Panc1 (cell line): ENCODE results near the gene RGMA. TPM values are rescaled to one million over a fixed set of nuclear protein-coding genes. Genes with fewer than 3 reads are reported as not detected.

Experiments
- ATAC-seq: fragments of 200-7000 bp; cut with Tn5 transposase; 2 replicates; pipeline ENCODE4 v1.9.1; 2020; ENCODE audit warnings: mild to moderate bottlenecking, moderate library complexity
- BruUV-seq: library from RNA; stranded (reverse); fragments of 400-500 nt; replicated peaks from 2 replicates; lab custom pipeline; 2021; lab: Mats Ljungman, UMichigan
- CTCF ChIA-PET: fragments of 300-600 bp; sonication (Branson Sonifier 250); formaldehyde crosslinking; loops from one replicate; lab custom pipeline; 2022; ENCODE audit warnings: antibody characterized with exemption; lab: Charles Lee
- POLR2A ChIA-PET: fragments of 300-600 bp; sonication (Branson Sonifier 250); formaldehyde crosslinking; loops from one replicate; lab custom pipeline; 2022; ENCODE audit warnings: antibody characterized with exemption; lab: Charles Lee
- DNase-seq: peaks from one replicate; pipeline ENCODE4 v3.0.0-alpha.2; 2010; ENCODE audit warnings: low read depth, low spot score
- H3K27ac ChIP-seq: 2 replicates; pipeline ENCODE4 v1.5.1; 2011; ENCODE audit warnings: mild to moderate bottlenecking, low read length, inconsistent platforms
- H3K27me3 ChIP-seq: fragments of 200-500 bp; sonication (Bioruptor generic); 2 replicates; pipeline ENCODE4 v1.6.0; 2014; ENCODE audit warnings: low read length, inconsistent platforms; ENCODE audit not compliant: control insufficient read depth, insufficient read depth
- H3K36me3 ChIP-seq: fragments of 200-500 bp; sonication (Bioruptor generic); 2 replicates; pipeline ENCODE4 v1.5.1; 2014; ENCODE audit warnings: inconsistent platforms, mild to moderate bottlenecking, low read length, moderate library complexity; ENCODE audit not compliant: control insufficient read depth, insufficient read depth
- H3K4me1 ChIP-seq: 2 replicates; pipeline ENCODE4 v1.5.1; 2011; ENCODE audit warnings: inconsistent platforms, mild to moderate bottlenecking, low read length, moderate library complexity; ENCODE audit not compliant: control insufficient read depth, insufficient read depth
- H3K4me3 ChIP-seq, 2 experiments: 2 replicates each; pipeline ENCODE4 v1.5.1; 2011 to 2012; ENCODE audit warnings: low read depth in 2 of 2, low read length in 2 of 2, mild to moderate bottlenecking in 2 of 2, inconsistent platforms in 1 of 2, moderate library complexity in 1 of 2
- H3K9me3 ChIP-seq: fragments of 200-500 bp; sonication (Bioruptor generic); 2 replicates; pipeline ENCODE4 v1.5.1; 2014; ENCODE audit warnings: low read depth, mild to moderate bottlenecking, inconsistent platforms, low read length, moderate library complexity; ENCODE audit not compliant: control insufficient read depth, insufficient read depth
- POLR2AphosphoS5 ChIP-seq: IDR thresholded peaks from 2 replicates; pipeline ENCODE4 v1.6.1; 2012; ENCODE audit warnings: mild to moderate bottlenecking, low read depth, low read length, moderate library complexity
- REST ChIP-seq, 2 experiments: IDR thresholded peaks; 2 replicates each; pipeline ENCODE4 v1.6.1; 2011 to 2012; ENCODE audit warnings: low read depth in 2 of 2, control low read depth in 1 of 2, low read length in 1 of 2, mild to moderate bottlenecking in 1 of 2, moderate library complexity in 1 of 2; ENCODE audit not compliant: insufficient read depth in 1 of 2
- SIN3A ChIP-seq: IDR thresholded peaks from 2 replicates; pipeline ENCODE4 v1.6.1; 2012; ENCODE audit warnings: low read depth, mild to moderate bottlenecking, low read length, moderate library complexity, borderline replicate concordance; ENCODE audit not compliant: insufficient read depth
- TCF7L2 ChIP-seq: IDR thresholded peaks from 2 replicates; pipeline ENCODE4 v1.6.1; 2011; ENCODE audit warnings: mild to moderate bottlenecking, low read depth, low read length, inconsistent platforms
- in situ Hi-C: cut with HindIII; loops from 2 replicates; pipeline ENCODE4 v1.10.0; 2016; ENCODE audit warnings: low sequenced_read_pairs, low pct_unique_long_range_greater_than_20kb
- intact Hi-C: fragments of 100-400 bp; cut with micrococcal nuclease; formaldehyde crosslinking; loops from one replicate; pipeline ENCODE4 v1.10.0; 2022; ENCODE audit not compliant: unreplicated experiment
- total RNA-seq: library from RNA; stranded (reverse); gene quantifications from one replicate; pipeline ENCODE4 v1.2.1, GENCODE V29; 2021; ENCODE audit not compliant: unreplicated experiment
- TF ChIP-seq, protein P1 (sequence below): fragments of 450-650 bp; IDR thresholded peaks from 2 replicates; pipeline ENCODE4 v1.5.1; 2017; ENCODE audit warnings: mild to moderate bottlenecking

RGMA gene
- total RNA-seq, 1 experiment from 2014 or later: 0.62 TPM

DNA sequence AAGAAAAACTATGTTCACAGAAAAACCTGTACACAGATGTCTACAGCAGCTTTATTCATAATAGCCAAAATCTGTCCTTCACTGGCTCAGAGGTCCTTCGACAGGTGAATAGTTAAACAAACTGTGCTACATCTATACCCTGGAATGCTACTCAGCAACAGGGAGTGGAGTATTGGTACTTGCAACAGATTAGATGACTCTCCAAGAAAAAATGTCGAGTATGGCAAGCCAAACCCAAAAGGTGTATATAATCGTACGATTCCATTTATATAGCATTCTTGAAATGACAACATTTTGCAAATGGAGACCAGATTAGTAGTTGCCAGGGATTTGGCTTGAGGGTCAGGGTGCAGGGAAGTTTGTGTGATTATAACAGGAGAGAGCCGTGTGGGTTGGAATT, 22.4 kb upstream of the RGMA start:
- POLR2A ChIA-PET: no interaction called here
- H3K4me3 ChIP-seq: no peak overlapping the region
- no TSS peak for BruUV-seq
- CTCF ChIA-PET: no interaction called here
- no peaks in the 10 kb centered on the region for H3K4me1 ChIP-seq
- H3K27me3 ChIP-seq: peaks cover 9% of the 10 kb centered on the region
- TF ChIP-seq REST (IDR thresholded peaks at IDR 0.05; ENCODE audit: insufficient read depth in 1 of 2, low read depth in 2 of 2, low read length in 1 of 2): no peak
- TF ChIP-seq, protein P1, sequence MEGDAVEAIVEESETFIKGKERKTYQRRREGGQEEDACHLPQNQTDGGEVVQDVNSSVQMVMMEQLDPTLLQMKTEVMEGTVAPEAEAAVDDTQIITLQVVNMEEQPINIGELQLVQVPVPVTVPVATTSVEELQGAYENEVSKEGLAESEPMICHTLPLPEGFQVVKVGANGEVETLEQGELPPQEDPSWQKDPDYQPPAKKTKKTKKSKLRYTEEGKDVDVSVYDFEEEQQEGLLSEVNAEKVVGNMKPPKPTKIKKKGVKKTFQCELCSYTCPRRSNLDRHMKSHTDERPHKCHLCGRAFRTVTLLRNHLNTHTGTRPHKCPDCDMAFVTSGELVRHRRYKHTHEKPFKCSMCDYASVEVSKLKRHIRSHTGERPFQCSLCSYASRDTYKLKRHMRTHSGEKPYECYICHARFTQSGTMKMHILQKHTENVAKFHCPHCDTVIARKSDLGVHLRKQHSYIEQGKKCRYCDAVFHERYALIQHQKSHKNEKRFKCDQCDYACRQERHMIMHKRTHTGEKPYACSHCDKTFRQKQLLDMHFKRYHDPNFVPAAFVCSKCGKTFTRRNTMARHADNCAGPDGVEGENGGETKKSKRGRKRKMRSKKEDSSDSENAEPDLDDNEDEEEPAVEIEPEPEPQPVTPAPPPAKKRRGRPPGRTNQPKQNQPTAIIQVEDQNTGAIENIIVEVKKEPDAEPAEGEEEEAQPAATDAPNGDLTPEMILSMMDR: no peak
- no peak for TF ChIP-seq POLR2AphosphoS5
- no peak for TF ChIP-seq TCF7L2
- TF ChIP-seq SIN3A: no peak
- no peak for ATAC-seq
- no peaks in the 10 kb centered on the region for H3K36me3 ChIP-seq
- in situ Hi-C loops (no loop called here), intact Hi-C loops (no loop called here)
- no peak for DNase-seq
- no peak overlapping the region for H3K27ac ChIP-seq
- H3K9me3 ChIP-seq: no peaks in the 10 kb centered on the region

DNA sequence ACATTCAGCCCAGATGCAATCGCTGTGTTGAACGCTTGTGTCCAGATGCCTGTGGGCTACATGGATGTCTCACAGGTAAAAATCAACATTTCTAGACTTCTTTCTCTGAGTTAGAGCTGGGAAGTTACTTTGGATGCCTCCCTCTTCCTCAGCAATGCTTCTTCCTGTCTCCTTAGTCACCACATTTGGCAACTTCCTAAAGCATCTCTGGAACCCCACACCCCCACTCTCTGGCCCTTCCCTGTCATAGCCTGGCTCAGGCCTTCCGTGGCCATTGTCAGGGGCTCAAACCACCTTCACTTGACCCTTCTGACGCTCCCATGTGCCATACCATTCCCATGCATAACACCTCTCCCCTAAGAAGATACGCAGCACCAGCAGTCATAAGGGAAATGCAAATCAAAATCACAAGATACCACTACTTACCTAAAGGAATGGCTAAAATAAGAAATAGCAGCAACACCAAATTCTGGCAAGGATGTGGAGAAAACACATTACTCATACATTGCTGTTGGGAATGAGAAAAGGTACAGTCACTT, 21.6 kb upstream of the RGMA start:
- POLR2A ChIA-PET: no interaction called here
- BruUV-seq: no TSS peak
- intact Hi-C loops: no loop called here
- H3K27ac ChIP-seq: no peak overlapping the region
- no peak overlapping the region for H3K4me3 ChIP-seq
- H3K27me3 ChIP-seq: peaks cover 9% of the 10 kb centered on the region
- CTCF ChIA-PET: no interaction called here
- ATAC-seq: no peak
- no peaks in the 10 kb centered on the region for H3K36me3 ChIP-seq
- DNase-seq: no peak
- TF ChIP-seq REST (IDR thresholded peaks at IDR 0.05; ENCODE audit: insufficient read depth in 1 of 2, low read depth in 2 of 2, low read length in 1 of 2) (no peak), SIN3A (no peak), POLR2AphosphoS5 (no peak)
- TF ChIP-seq, protein P1: no peak
- H3K9me3 ChIP-seq: no peaks in the 10 kb centered on the region
- in situ Hi-C loops: no loop called here
- no peaks in the 10 kb centered on the region for H3K4me1 ChIP-seq
